Hippocampal formation (tissue), 2 donors: ENCODE data around the gene BCAS1.

ENCODE experiments used
- DNase-seq, 2 donors: peaks; one replicate each; lab custom pipeline; 2025; lab: John Stamatoyannopoulos, UW

The BCAS1 gene

DNA sequence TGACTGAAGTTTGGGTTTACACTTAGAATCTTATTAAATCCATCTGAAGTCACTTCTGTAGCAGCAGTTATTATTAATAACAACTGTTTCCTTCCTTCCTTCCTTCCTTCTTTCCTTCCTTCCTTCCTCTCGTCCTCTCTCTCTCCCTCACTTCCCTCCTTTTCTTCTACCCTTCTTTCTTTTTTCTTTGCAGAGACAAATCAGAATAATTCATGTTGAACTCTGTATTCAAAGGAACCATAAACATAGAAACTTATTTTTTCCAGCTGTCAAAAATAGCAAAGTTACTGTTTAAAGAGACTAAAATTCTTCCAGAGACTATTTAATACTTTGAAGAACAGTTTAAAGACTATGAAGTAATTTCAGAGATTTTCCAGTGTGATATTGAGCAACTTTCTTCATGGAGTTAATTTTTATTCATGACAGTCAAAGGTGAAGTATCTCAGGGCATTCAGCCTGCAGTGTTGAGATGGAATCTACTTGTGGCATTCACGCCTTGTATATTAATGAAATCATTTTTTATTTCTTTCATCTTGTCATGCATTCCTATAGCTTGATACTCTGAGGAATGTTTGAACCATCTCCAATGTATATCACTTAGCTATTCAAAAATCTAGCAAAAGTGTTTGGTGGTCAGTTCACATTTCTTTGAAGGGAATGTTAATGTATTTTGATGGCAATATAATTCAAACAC, 109.7 kb downstream of the BCAS1 start:
- no peak for DNase-seq

- DNase-seq = no peak
Measured at GRCh38 chr20:53959911-53960578, 110.3 kb downstream of the BCAS1 start.

GRCh38 chr20:53958260-53958659, 112.1 kb downstream of the BCAS1 start:
- DNase-seq = no peak

GRCh38 chr20:53957451-53958172, 112.8 kb downstream of the BCAS1 start:
- DNase-seq = no peak

GRCh38 chr20:53956013-53956715, 114.2 kb downstream of the BCAS1 start:
- no peak for DNase-seq

DNA sequence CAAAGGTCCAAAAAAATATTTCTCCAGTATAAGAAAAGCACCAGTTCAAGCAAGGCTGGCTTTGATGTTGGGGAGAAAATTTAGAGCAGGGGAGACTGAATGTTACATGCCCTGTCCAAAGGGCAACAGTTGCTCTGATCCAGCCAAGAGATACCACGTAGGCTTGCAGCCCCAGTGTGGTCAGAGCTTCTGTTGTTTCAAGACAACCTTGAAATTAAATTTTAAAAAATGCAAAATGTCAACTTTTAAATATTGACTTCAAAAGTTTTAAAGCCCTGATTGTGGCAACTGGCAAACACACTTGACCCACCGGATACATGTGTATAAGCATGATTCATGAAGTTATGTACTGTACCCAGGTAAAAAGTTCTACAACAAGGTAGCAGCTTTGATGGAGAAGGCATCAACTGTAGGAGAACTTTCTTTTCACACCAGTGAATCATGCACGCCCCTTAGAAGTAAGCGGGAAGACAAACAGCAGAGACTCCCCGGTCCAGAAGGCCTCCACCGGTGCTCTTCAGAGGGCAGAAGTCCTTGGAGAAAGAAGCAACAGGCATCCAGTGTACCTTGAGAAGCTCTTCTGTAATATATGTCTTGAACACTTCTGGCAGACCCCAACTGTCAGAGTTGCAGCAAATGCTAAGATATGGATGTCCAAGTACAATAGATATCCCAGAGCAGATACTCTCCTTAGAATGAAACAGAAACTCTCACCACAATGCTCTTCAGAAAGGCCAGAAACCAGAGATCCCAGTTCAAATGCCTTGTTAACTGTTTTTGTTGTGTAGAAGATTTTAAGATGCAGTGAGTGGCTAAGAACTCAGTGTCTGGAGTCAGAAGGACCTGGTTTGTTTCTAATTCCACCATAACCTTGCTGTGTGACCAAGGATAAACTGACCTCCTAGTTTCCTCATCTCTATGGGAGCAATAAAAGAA, 115.4 kb downstream of the BCAS1 start:
- DNase-seq = no peak

DNA sequence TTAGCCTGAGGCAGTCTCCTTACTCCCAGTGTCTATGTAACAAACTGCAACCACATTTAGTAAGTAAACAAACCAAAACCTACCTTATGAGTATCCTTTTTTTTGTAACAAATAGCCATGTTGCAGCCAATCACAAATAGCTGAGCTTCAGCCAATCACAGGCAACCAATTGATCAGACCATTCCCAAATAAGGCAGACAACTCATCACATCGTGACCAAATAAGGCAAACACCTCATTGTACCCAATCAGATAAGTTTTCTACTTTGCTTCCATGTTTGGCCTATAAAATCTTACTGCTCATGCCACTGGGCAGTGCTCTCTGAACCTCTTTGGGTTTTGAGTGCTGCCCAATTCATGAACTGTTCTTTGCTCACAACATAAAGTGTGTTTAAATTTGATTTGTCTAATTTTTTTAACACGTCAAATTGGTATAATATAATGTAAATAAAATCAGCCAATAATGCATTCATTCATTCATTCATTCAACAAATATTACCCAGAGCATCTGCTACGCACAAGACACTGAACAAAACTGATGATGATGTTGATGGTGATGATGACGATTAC, 117.8 kb downstream of the BCAS1 start:
- DNase-seq = no peak

DNA sequence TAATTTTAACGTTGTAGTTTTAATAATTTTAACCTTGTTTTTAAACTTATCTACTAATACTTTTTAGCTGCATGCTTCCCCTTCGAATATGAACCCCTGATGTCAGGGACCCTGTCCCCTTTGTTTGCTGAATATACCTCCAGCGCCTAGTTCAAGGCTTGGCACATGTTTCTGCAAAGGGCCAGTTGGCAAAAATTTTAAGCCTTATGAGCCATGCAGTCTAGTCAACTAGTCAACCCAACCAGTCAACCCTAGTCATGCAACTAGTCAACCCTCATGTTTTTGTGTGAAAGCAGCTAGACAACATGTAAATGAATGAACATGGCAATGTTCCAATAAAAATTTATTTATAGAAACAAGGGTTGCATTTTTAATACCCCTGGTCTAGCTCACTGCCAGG, 119.8 kb downstream of the BCAS1 start:
- DNase-seq = no peak

DNA sequence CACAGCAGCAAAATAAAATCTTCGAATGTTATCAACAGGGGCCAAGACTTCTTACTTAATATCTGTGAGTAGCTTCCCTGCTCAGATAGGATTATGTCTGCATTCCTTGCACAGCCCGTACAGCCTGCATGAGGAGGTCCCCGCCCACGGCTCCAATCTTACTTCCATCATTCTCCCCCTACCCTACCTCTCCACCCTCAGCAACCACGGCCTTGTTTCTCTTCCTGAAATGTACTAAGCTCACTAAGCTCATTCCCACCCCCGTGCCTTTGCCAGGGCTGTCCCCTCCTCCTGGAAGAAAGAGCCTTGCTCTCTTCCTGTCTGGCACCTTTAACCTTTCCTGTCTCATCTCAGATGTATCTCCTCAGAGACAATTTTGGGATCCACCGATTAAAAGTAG, 120.4 kb downstream of the BCAS1 start:
- no peak for DNase-seq

DNA sequence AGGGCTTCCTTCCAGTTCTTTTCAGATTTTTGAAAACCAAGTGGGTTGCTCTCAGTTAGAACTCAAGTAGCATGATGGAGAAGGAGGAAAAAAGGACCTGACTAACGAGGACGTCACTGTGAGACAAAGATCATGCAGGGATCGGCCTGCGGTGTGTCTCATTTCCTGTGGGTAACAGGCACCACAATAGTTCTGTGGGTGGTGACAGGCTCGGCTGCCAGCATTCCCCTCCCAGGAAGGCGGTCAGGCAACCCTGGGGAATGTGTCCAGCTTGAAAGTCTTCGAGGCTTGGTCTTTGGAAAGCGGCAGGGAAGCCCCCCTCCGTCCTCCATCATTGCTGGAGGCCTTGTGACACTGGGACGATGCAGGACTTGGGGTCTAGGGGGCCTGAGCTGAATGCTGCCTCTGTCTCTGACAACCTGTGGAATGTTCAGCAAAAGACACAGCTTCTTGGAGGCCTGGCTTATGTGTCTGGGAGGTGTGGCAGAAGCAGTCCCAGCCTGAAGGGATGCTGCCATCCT, 121.0 kb downstream of the BCAS1 start:
- no peak for DNase-seq

DNA sequence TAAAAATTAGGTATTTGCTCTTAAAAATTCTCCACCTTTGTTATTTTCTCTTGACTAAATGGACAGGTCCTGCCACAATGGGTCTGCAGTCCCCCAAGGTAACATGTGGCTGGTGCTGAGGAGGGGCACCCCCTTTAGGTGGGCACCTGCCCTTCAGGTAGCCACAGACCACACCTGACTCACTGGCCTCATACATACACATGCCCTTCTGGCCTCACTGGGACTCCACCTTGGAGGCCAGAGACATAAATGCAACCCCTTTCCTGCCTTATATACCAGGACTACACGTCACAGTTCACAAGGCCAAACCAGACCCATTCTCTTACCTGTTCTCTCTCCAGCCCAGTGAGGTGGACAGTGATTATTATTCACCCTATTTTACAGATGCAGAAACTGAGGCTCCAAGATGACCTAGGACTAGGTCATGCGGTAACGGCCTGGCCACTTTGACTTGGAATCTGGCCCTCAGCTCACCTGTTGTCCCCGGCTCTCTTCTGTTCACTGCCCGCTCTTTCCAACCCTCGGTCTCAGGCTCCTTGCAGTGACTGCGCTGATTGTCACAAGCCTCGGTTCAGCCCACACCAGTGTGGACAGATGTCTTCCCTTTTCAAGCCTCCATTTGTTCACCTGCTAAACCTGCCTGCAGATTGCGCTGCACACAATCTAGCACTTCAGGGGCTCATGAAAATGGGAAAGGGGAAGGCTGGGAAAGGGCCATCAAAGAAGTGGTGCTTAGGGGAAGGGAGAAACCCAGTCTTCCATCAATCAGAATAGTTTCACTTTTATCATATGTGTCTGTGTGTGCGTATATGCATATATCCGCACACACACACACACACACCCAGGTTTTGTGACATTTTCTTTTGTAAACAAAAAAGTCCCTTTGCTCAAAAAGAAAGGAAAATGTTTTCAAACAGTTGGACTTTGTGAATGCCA, 121.7 kb downstream of the BCAS1 start:
- no peak for DNase-seq

DNA sequence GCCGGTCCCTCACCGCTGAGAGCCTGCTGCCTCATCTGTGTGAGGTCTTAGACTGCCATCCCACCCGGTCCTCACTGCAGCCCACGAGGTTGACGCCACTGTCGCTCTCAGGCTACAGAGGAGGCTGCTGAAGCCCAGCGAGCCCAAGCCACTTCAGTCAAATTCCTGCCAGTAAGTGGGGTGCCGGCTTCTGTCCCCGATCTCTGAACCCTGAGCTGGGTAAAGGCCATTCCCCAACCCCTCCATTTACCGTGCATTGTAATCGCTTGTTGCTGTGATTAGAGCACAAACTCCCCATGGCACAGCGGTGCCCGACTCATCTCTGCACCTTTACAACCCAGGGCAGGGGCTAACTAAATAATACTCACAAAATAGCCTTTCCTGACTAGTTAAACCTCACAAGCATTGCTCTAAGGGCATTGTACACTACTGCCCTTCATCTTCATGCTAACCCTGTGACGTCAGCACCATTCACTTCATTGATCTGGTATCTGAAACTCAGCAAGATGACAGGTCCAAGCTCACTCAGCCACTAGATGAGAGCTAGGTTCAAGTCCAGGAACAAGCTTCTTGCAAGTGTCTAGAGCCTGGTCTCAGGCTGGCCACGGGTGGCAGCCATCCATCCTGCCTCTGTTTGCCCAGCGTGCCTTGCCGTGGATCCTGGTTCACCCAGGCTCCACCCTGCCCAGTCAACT, 122.7 kb downstream of the BCAS1 start:
- no peak for DNase-seq

- DNase-seq = no peak
Measured at GRCh38 chr20:53946106-53946505, 124.3 kb downstream of the BCAS1 start.

GRCh38 chr20:53945478-53945877, 124.9 kb downstream of the BCAS1 start:
- DNase-seq = no peak

DNA sequence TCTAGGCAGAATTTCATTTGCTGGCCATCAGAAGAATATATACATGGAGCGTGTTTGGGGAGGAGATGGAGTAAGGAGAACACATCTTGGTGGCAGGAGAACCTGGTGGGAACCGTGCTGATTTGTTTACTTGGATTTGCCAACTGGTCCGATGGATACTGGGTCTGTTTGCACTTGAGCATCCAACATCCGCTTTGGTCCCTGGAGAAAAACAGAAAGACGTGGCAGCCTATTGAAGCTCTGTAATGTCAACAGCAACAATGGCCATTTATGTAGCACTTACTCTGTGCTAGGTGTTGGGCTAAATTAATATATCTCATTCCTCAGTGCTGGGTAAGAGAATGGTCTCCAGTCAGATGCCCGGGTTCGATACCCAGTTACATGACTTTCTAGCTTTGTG, 125.6 kb downstream of the BCAS1 start:
- DNase-seq = no peak

DNA sequence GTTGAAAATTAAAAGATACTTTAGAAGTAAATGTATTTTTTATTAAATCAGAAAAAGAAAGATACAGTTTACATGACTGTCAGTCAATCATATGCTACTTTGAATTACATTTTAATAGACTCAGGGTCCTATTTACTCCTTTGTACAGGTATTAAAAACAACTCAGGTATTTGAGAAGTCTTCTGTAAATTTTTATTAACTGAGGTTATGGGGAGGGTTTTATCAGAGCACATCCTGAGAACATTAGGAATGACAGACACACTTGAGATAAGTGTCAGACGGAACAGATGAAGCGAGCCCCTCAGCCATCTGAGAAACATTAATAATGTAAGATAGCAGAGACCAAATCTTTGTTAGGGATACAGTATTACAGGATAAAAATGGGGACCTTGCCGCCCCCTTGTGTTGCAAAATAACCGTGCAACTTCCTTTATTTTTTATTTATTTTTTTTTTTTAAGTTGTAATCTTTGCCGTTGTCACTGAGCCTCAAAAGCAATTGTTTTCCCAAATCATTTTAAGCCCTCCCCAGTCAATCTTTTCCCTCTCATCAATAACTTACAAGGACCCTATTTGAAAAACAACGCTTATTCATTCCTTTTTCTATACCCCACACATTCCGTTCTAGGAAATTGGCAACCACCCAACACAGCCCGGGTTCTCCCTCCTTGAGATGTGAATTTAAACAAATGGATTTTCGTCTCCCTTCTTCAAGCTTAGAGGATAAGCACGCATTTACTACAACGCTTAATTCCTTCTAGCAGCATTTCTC, 126.7 kb downstream of the BCAS1 start:
- no peak for DNase-seq

DNA sequence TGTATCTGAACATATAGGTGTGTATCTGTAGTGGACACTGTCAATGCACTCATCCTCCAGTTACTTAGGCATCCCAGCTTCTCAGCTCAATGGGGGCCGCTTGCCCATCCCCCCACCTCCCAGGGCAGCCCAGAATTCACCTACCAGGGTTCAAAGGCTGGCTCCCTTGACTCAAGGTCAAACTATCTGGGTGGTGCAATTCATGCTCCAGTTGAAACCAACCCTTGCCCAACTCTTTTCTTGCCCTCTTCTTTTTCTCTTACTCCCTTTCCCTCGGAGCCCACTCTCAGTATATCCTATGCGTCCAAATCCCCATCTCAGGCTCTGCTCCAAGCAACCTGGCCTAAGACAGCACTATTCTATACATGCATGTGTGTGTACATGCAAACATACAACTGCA, 127.4 kb downstream of the BCAS1 start:
- no peak for DNase-seq

DNA sequence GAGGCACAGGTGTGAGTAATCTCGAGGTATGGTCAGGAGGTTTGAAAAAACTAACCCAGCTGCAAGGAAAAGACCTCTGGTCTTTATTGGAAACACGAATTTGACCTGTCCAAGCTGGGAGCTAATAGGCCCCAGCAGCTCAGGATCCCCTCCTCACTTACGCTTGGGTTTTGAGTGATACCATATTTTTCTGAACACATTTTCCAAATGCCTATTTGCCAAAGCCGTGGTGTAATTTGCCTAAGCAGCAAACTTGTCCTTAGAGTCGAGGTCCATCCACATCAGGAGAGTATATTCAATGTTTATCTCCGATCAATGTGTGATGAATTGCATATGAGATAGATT, 128.0 kb downstream of the BCAS1 start:
- no peak for DNase-seq
